ENCODE data around the gene MBD6.

The MBD6 gene

DNA sequence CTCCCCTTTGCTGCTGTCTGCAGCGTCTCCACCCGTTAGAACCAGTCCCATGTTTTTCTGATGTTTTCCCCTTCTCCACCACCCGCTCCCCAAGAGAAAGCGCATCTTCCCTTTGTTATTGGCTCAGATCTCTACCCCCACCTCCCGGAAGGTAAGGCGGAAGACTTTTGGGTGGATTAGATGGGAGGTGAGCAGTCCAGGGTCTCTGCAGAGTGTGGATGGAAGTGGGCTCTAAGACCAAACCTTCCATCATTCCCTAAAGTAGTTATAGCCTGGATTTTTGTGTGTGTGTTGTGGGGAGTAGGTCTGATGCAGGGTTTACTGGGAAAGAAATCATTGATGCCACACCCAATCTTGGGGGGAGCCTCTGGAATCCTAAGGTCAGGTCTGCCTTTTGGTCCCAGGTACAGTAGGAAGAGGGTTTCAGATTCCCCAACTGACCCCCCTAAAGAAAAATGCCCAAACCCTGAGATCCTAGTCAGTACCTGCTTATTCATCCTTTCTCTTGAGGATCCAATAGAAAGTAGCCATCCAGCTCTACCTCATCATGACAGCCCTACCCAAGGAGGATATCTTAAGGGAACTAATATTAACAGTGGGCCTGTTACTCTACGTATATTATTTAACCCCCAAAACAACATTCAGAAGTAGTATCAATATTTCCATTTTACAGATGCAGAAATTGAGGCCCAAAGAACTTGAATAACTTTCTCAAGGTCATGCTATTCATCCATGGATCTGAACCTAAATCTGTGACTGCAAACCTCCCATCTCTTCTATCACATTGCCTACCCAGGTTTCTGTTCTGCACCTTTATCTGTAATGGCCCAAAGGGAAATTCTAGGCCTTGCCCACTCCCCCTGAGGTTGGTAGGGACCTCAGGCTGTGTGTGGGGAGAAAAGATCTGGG lies 28.3 kb downstream of the MBD6 start:
- DNase-seq (ENCODE audit: low read depth) = no peak
- peak overlapping the region; percentile 65 for H3K4me3 ChIP-seq (ENCODE audit: low read depth, low read length)
- in situ Hi-C loops (cut with HindIII; ENCODE audit: low sequenced_read_pairs) = no loop called here
- TF ChIP-seq, protein P1, sequence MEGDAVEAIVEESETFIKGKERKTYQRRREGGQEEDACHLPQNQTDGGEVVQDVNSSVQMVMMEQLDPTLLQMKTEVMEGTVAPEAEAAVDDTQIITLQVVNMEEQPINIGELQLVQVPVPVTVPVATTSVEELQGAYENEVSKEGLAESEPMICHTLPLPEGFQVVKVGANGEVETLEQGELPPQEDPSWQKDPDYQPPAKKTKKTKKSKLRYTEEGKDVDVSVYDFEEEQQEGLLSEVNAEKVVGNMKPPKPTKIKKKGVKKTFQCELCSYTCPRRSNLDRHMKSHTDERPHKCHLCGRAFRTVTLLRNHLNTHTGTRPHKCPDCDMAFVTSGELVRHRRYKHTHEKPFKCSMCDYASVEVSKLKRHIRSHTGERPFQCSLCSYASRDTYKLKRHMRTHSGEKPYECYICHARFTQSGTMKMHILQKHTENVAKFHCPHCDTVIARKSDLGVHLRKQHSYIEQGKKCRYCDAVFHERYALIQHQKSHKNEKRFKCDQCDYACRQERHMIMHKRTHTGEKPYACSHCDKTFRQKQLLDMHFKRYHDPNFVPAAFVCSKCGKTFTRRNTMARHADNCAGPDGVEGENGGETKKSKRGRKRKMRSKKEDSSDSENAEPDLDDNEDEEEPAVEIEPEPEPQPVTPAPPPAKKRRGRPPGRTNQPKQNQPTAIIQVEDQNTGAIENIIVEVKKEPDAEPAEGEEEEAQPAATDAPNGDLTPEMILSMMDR (IDR thresholded peaks at IDR 0.05; ENCODE audit: low read depth, low read length, missing control alignments) = no peak

DNA sequence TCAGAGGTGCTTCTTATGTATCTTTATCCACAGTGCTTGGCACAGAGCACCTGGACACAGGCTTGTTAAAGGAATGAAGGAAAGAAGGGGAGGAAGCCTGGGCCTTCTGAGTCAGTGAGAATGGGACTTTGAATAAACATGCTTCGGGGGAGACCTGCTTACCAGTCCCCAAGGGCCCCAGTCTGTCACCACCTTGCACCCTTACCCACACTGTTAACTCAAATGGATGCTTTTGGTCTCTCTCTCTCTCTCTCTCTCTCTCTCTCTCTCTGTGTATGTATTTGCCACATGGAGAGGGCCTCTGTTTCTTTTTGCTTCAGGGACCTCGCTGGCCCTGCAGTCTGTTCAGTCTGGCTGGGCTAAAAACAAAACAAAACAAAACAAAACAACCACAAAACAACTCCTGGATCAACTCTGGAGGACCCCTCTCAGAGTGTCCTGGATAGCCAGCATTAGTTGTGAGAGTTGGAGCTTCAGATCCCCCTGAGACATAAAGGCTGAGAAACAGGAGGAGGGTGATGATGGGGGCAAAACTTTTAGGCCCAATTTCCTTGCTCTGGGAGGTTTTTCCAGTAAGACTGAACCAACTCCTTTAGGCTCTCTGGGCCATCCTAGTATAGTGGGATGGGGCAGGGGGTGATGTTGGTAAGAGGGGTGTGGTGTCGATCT lies 29.1 kb downstream of the MBD6 start:
- no peak overlapping the region for H3K4me3 ChIP-seq (ENCODE audit: low read depth, low read length)
- DNase-seq (ENCODE audit: low read depth) = no peak
- TF ChIP-seq, protein P1 (IDR thresholded peaks at IDR 0.05; ENCODE audit: low read depth, low read length, missing control alignments) = no peak
- in situ Hi-C loops (cut with HindIII; ENCODE audit: low sequenced_read_pairs) = no loop called here

- H3K4me3 ChIP-seq (ENCODE audit: low read depth, low read length) = no peak overlapping the region
- no peak for DNase-seq (ENCODE audit: low read depth)
- in situ Hi-C loops (cut with HindIII; ENCODE audit: low sequenced_read_pairs) = no loop called here
- TF ChIP-seq, protein P1 (IDR thresholded peaks at IDR 0.05; ENCODE audit: low read depth, low read length, missing control alignments) = no peak
These were observed 29.7 kb downstream of the MBD6 start for GRCh38 chr12:57552306-57552651.

GRCh38 chr12:57552835-57553313 lies 30.2 kb downstream of the MBD6 start:
- in situ Hi-C loops (cut with HindIII; ENCODE audit: low sequenced_read_pairs) = no loop called here
- TF ChIP-seq, protein P1 (IDR thresholded peaks at IDR 0.05; ENCODE audit: low read depth, low read length, missing control alignments) = no peak
- no peak for DNase-seq (ENCODE audit: low read depth)
- no peak overlapping the region for H3K4me3 ChIP-seq (ENCODE audit: low read depth, low read length)

- in situ Hi-C loops (cut with HindIII; ENCODE audit: low sequenced_read_pairs) = no loop called here
- no peak for DNase-seq (ENCODE audit: low read depth)
- TF ChIP-seq, protein P1 (IDR thresholded peaks at IDR 0.05; ENCODE audit: low read depth, low read length, missing control alignments) = no peak
- no peak overlapping the region for H3K4me3 ChIP-seq (ENCODE audit: low read depth, low read length)
These were observed 30.9 kb downstream of the MBD6 start for GRCh38 chr12:57553343-57554202.

- H3K4me3 ChIP-seq (ENCODE audit: low read depth, low read length) = no peak overlapping the region
- TF ChIP-seq, protein P1 (IDR thresholded peaks at IDR 0.05; ENCODE audit: low read depth, low read length, missing control alignments) = no peak
- in situ Hi-C loops (cut with HindIII; ENCODE audit: low sequenced_read_pairs) = no loop called here
- DNase-seq (ENCODE audit: low read depth) = no peak
These were observed 31.8 kb downstream of the MBD6 start for GRCh38 chr12:57554453-57554852.

All from astrocyte of the cerebellum (primary cell).